ENCODE results near the gene HIP1R.

HIP1R gene

GRCh38 chr12:122869207-122869973 is 34.1 kb downstream of the HIP1R start:
- H2AFZ ChIP-seq (ENCODE audit: low read depth): no peak overlapping the region
- peaks cover 27% of the 10 kb centered on the region for H3K4me1 ChIP-seq (ENCODE audit: low read depth, poor library complexity, severe bottlenecking)
- H3K36me3 ChIP-seq (ENCODE audit: insufficient read depth): no peaks in the 10 kb centered on the region
- no peak overlapping the region for H3K27ac ChIP-seq
- no peak for TF ChIP-seq CTCF (conservative IDR thresholded peaks at IDR 0.05; ENCODE audit: low read depth, low read length)
- H3K27me3 ChIP-seq (ENCODE audit: insufficient read depth, low read depth): no peaks in the 10 kb centered on the region
- no peak overlapping the region for H3K4me2 ChIP-seq
- no peak overlapping the region for H3K4me3 ChIP-seq (IDR thresholded peaks at IDR 0.05; ENCODE audit: insufficient read depth, low read depth, low read length)
- H3K79me2 ChIP-seq (ENCODE audit: insufficient read depth, low read depth): peaks cover 35% of the 10 kb centered on the region
- H3K9ac ChIP-seq: no peak overlapping the region
- H4K20me1 ChIP-seq (ENCODE audit: insufficient read depth): no peaks in the 10 kb centered on the region

- no peaks in the 10 kb centered on the region for H3K27me3 ChIP-seq (ENCODE audit: insufficient read depth, low read depth)
- peaks cover 43% of the 10 kb centered on the region for H3K79me2 ChIP-seq (ENCODE audit: insufficient read depth, low read depth)
- H3K27ac ChIP-seq: no peak overlapping the region
- H3K4me1 ChIP-seq (ENCODE audit: low read depth, poor library complexity, severe bottlenecking): peaks cover 36% of the 10 kb centered on the region
- no peak overlapping the region for H2AFZ ChIP-seq (ENCODE audit: low read depth)
- H3K4me3 ChIP-seq (IDR thresholded peaks at IDR 0.05; ENCODE audit: insufficient read depth, low read depth, low read length): no peak overlapping the region
- no peak overlapping the region for H3K9ac ChIP-seq
- TF ChIP-seq CTCF (conservative IDR thresholded peaks at IDR 0.05; ENCODE audit: low read depth, low read length): no peak
- no peak overlapping the region for H3K4me2 ChIP-seq
- H3K36me3 ChIP-seq (ENCODE audit: insufficient read depth): no peaks in the 10 kb centered on the region
- H4K20me1 ChIP-seq (ENCODE audit: insufficient read depth): no peaks in the 10 kb centered on the region
Measured at GRCh38 chr12:122870163-122870842, 35.0 kb downstream of the HIP1R start.

- Histone ChIP-seq H3K27me3 (ENCODE audit: insufficient read depth, low read depth) (no peaks in the 10 kb centered on the region), H3K27ac (no peak overlapping the region)
Measured at GRCh38 chr12:122870867-122871664, 35.8 kb downstream of the HIP1R start.

More at GRCh38 chr12:122870867-122871664, 35.8 kb downstream of the HIP1R start:
- peaks cover 43% of the 10 kb centered on the region for H3K79me2 ChIP-seq (ENCODE audit: insufficient read depth, low read depth)
- H4K20me1 ChIP-seq (ENCODE audit: insufficient read depth): no peaks in the 10 kb centered on the region
- no peak for TF ChIP-seq CTCF (conservative IDR thresholded peaks at IDR 0.05; ENCODE audit: low read depth, low read length)
- no peak overlapping the region for H3K9ac ChIP-seq
- no peaks in the 10 kb centered on the region for H3K36me3 ChIP-seq (ENCODE audit: insufficient read depth)
- no peak overlapping the region for H3K4me2 ChIP-seq
- peaks cover 43% of the 10 kb centered on the region for H3K4me1 ChIP-seq (ENCODE audit: low read depth, poor library complexity, severe bottlenecking)
- H3K4me3 ChIP-seq (IDR thresholded peaks at IDR 0.05; ENCODE audit: insufficient read depth, low read depth, low read length): no peak overlapping the region
- no peak overlapping the region for H2AFZ ChIP-seq (ENCODE audit: low read depth)
